ENCODE results near the gene FEN1.

Gene FEN1

DNA sequence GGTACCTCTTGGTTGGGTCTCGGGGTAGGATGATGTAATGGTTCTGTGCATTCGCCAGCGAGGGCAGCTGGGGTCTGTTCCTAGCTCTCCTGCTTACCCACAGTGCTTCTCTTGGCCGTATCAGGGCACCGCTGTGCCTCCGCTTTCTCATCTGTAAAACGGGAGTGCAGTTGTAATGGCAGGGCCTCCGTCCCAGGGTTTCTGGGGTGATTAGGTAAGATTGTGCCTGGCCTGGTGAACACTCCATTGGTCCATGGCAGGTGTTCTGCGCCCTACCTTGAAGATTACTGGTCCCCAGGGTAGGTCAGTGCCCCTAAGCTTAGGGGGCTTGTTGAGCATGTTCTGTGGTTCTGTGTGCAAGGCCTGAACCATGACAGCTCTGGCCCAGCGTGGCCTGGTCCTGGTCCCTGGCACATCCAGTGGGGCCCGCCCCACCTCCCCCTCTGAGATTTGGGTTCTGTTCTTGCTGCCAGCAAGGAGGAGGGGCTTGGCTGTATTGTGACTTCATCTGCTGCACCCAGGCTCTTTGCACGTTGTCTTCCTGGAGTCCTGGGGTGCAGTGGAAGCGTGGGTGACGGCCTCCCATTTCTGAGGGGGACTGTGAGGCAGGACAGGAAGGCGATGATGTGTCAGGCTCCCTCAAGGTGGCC lies 35.4 kb upstream of the FEN1 start:
- no peak for DNase-seq

DNA sequence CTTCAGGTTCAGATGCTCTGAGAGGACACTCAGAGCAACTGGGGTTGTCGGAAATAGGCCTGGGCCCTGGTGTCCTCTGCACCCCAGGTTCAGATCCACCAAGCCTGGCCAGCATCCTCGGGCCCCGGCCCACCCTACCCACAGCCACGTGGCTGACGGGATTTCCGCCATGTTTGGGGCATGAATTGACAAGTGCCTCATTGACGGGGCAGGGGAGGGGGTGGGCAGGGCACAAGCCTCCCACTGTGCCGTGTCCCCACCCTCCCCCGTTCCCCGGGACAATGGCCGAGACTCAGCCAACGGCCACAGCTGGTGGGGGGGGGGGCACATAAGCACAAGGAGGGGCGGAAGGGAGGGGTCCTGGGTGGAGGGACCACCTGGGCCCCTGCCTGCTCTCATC lies 31.8 kb upstream of the FEN1 start:
- no peak for DNase-seq

DNA sequence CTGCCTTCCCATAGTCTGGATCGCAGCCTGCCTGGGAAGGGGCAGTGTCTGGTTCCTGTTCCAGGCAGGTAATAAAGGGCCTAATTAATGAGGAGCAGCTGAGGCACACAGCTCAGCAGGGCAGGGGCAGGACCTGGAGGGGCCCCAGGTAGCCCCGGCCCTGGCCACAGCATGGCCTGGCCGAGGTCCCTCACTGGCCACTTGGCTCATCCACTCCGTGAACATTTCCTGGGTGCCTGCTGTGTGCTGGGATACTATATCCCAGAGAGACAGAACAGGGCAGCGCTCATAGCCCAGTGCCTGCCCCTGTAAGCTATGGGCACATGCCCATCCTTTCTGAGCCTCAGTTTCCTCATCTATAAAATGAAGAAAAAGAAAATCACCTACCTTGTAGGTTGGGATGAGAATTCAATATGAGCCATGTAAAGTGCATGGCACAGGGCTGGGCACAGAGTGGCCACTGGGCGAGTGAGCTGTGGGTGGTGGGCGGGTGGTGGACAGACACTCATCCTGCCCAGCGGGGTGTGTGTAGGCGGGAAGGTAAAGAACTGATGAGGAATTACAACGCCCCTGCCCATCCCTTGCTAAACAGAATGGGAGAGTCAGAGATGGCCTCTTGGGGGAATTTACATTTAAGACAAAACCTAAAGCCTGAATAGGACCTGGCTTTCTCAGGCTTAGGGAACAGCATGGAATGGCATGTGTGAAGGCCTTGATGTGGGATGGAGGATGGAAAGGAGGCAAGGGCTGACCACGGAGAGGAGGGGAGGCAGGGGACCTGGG lies 31.1 kb upstream of the FEN1 start:
- DNase-seq = no peak

DNA sequence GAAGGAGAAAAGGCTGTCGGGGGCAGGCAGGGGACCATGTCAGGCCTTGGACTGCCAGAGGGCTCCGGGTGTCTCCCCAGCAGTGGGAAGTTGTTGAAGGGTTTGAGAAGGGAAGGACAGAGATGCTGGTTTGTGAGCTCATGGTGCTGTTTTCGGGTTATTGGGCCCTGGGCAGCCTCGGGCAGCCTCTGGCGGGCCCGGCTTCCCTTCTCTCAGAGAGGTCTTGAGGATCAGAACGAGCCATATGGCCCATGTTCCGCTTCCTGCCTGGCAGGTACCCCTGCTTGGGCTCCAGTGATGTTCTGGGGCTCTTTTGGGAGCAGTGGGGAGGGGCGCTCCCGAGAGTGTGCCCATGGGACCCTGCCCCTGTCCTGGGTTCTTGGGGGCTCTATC lies 30.5 kb upstream of the FEN1 start:
- peak in 1 of 2 experiments; percentile 33 for DNase-seq

DNA sequence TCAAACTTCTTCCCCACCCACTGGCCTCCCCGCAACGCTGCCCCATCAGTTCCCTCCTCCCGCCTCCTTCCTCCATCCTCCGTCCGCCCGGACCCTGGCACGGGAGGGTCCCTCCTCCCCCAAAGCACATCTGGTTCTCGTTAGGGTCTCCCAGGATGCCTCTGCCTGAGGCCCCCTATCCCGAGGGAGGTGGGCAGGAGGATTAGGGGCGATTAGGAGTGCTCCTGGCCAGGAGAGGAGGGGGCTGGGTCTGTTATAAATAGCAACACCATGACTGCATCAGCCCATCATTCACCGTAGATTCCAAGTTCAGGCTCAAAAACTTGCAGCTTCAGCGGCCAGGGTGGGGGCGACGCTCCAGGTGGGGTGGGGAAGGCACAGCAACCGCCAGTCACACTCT lies 29.9 kb upstream of the FEN1 start:
- no peak for DNase-seq

DNA sequence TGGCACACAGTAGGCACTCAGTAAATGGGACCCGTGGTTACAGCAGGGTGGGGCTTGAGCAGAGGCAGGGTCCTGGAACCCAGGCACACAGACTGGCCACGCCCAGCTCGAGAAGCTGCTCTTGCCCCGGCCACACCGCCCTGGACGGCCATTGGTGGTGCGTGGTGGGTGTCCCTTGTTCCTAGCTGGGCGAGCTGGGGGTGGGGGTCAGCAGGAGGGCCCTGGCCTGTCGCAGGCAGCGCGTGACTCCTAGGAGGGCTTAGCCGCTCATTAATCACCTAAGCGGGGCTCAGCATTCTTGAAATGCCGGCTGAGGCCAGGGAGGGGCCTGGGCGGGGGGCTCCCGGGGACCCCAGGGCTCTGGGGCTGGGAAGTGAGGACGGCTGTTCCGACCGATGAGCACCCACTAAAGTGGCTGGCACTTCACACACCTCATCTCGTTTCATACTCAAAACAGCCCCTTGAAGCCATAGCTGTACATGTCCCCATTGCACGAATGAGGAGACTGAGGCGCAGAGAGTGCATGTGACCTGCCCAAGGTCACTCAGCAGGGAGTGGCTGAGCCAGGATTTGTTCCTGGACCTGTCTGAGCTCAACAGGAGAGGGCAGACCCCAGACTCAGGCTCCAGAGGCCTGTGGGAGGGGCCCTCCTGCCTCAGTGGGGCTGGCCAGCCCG lies 28.6 kb upstream of the FEN1 start:
- DNase-seq = no peak

DNA sequence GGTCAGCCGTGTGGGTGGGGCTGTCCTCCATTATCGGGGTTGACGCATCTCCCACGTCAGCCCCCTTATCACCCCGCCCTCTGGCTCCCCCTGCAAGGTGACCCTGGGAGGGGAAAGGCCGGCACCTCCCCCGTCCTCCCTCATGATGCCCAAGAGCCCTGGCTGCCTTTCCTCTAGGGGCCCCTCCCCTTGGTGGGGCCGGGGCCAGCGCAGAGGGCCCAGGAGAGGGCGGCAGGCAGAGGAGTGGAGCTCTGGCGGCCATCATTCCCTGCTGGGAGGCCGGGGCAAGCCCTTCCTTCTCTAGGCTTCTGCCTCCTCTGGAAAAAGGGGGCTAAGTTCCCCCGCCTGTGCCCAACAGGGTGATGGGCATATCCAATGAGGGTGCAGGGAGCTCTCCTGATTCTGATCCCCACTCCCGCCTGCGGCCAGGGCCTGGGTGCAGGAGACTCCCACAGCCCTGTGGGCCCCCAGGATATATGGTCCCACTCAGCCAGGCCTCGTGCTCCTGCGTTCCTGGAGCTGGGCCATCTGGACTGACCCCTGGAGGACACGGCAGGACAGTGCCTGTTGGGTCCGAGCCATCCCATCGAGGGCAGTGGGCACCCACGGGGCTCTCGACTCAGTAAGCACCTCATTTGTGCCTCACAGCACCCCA lies 28.0 kb upstream of the FEN1 start:
- DNase-seq = no peak

GRCh38 chr11:61765550-61766253 lies 27.0 kb upstream of the FEN1 start:
- no peak for DNase-seq

- DNase-seq = no peak
Measured at GRCh38 chr11:61766353-61766841, 26.3 kb upstream of the FEN1 start.

- no peak for DNase-seq
Measured at GRCh38 chr11:61768376-61769076, 24.2 kb upstream of the FEN1 start.

DNA sequence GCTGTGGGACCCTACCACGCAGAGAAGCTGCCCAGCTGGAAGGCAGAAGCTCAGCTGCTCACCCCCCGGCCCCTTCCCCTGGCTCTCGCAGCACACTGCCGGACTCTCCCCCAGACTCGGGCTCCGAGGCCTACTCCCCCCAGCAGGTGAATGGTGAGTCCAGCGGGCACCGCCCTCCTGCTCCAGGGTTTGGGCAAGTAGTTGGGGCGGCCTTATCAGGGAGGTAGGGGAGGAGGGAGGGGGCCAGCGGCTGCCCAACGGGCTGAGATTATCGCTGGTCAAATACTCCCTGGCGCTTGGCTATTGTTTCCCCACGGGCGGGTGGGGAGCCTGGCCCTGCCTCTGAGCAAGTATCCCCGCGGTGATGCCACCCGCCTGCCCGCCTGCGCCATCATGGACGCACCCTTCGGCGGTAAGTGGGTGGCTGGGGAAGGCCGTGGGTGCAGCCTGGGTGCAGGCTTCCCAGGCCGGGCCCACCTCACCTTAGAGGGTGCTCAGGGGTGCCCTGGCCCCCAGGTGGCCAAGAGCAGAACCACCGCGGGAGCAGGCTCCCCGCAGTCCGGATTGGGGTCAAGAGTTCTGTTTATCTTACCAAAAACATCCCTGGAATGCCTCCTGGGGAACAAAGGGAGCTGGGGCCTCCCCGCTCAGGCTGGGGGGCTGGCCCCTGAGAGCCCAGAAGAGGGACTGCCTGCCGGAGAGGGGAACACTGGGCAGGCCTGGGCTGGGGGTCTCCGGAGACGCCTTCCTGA lies 23.4 kb upstream of the FEN1 start:
- no peak for DNase-seq

DNA sequence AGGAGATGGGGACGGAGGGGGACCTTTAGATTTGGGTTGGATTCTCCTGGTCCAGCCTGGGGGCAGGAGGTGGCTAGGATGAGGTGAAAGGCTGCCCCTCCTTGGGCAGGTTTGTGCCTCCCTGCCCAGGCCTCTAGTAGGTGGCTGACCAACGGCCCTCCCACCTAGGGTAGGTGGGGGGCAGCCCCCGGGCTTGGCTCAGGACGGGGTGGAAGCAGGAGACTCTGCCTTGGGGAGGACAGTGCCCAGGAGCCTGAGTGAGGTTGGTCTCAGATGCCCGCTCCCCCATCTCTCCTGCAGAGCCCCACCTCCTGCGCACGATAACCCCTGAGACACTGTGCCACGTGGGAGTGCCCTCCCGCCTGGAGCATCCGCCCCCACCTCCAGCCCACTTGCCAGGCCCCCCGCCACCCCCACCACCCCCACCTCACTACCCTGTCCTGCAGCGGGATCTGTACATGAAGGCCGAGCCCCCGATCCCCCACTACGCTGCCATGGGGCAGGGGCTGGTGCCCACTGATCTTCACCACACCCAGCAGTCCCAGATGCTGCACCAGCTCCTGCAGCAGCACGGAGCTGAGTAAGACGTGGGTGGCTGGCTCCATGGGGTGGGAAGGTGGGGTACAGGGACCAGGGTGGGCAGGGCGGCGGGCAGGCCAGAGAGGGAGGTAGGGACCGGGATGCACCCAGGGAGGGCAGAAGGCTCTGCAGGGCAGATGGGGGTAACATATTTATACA lies 22.6 kb upstream of the FEN1 start:
- no peak for DNase-seq

- DNase-seq = no peak
Measured at GRCh38 chr11:61771195-61771894, 21.4 kb upstream of the FEN1 start.

- no peak for DNase-seq
Measured at GRCh38 chr11:61771985-61772455, 20.7 kb upstream of the FEN1 start.

DNA sequence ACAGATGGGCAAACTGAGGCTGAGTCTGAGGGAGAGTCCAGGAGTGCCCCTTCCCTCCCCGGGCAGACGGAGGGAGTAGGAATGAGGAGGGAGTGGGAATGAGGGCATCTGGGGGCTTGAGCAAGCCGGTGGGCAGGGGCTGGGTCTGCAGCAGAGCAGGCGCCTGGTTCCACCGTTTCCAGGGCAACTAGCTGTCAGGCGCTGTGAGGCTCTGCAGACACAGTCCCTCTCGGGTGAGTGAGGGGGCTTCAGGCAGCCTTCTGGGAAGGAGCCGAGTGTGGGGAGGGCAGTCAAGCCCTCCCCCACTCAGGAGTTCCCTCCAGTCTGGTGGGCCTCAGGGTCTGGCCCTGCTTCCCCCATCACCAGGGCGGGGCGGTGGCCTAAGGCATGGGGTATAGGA lies 19.4 kb upstream of the FEN1 start:
- DNase-seq = no peak

DNA sequence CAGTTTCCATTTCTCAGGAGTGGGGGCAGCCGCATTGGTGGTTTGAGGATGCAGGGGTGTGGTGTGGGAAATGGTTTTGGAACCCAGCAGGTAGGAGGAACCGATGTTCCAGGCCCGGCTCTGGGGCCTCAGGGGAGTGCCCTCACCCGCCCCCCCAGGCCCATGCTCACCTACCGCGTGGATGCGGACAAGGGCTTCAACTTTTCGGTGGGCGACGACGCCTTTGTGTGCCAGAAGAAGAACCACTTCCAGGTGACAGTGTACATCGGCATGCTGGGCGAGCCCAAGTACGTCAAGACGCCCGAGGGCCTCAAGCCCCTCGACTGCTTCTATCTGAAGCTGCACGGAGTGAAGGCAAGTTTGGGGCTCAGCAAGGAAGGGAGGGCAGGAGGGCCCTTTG lies 18.9 kb upstream of the FEN1 start:
- no peak for DNase-seq

DNA sequence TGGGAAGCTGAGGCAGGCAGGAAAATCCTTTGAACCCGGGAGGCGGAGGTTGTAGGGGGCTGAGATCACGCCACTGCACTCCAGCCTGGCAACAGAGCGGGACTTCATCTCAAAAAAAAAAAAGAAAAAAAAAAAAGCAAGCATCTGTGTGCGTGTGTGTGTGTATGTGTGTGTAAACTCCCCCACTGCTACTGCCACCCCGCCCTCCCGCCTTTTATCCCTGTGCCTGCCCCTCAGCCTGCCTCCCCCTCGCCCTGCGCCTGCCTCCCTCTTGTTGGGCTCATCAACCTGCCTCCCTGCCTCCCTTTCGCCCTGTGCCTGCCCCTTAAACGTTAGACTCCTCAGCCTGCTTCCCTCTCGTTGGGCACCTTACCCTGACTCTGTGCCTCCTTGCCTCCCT lies 18.3 kb upstream of the FEN1 start:
- DNase-seq = no peak

GRCh38 chr11:61775106-61775505 lies 17.6 kb upstream of the FEN1 start:
- DNase-seq = no peak

DNA sequence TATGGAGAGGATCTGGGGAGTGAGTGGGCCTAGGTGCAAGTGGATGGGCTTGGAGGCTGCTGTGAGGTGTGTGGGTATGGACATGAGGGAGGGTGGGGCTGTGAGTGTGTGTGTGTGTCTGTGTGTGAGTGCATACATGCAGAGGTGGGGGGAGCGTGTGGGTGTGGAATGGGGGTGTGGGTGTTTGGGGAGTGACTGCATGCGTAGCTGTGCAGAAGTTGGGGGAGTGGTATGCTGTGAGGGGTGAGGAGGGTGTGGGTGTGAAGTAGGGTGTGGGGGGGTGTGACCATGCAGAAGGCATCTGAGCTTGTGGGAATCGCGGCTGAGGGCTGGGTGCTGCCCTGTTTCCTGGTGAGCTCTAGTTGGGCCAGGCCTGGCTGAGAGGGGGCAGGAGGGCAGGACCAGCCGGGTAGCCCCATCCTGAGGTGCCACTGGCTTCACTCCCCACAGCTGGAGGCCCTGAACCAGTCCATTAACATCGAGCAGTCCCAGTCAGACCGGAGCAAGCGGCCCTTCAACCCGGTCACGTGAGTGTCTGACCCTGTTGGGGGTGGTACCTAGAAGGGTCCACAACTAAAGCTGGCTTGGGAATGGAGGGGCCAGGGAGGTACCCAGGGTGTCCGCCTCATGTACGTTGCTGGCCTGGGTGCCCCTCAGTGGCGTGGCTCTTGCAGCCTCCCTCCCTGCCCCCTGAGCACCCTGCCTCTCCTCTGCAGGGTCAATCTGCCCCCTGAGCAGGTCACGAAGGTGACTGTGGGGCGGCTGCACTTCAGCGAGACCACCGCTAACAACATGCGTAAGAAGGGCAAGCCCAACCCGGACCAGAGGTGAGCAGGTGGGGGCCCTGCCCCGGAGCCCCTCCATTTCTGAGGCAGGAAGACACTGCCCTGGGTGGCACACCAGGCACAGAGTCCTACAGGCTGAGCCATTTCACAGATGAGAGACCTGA lies 16.8 kb upstream of the FEN1 start:
- no peak for DNase-seq

Measured in NCI-H524 (cell line).